ENCODE results near the gene SLA2. TPM values are rescaled to one million over a fixed set of nuclear protein-coding genes. Genes with fewer than 3 reads are reported as not detected.

SLA2 gene
- total and polyA plus RNA-seq, 8 donors = 0.87 to 1.8 (median 1.1) TPM

DNA sequence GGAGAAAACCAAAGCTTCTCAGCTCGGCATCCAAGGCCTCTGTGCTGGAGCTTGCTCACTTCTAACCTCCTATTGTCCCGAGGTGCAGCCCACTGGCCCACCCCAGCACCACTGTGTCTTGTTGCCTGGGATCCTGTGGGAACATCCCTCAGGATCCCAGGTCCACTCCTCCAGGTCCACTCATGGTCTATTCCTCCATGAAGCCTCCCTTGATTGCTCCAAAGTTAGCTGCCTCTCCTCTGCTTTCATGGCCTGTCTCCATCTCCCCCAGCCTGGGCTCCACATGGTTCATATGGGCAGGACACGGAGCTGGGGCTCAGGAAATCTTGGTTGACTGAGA lies 13.9 kb downstream of the SLA2 start:
- Histone ChIP-seq H3K4me1 (peaks cover 0 to 11% of the 10 kb centered on the region in 2 donors), H3K9me3 (no peaks in the 10 kb centered on the region), H3K27me3 (no peaks in the 10 kb centered on the region), H3K27ac (no peak overlapping the region), H3K4me3 (no peak overlapping the region), H3K36me3 (no peaks in the 10 kb centered on the region)
- intact Hi-C loops (cut with DNase I) = no loop called here
- DNase-seq (no peak), ATAC-seq (no peak)
- TF ChIP-seq, protein P1, sequence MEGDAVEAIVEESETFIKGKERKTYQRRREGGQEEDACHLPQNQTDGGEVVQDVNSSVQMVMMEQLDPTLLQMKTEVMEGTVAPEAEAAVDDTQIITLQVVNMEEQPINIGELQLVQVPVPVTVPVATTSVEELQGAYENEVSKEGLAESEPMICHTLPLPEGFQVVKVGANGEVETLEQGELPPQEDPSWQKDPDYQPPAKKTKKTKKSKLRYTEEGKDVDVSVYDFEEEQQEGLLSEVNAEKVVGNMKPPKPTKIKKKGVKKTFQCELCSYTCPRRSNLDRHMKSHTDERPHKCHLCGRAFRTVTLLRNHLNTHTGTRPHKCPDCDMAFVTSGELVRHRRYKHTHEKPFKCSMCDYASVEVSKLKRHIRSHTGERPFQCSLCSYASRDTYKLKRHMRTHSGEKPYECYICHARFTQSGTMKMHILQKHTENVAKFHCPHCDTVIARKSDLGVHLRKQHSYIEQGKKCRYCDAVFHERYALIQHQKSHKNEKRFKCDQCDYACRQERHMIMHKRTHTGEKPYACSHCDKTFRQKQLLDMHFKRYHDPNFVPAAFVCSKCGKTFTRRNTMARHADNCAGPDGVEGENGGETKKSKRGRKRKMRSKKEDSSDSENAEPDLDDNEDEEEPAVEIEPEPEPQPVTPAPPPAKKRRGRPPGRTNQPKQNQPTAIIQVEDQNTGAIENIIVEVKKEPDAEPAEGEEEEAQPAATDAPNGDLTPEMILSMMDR (IDR thresholded peaks at IDR 0.05) = no peak

DNA sequence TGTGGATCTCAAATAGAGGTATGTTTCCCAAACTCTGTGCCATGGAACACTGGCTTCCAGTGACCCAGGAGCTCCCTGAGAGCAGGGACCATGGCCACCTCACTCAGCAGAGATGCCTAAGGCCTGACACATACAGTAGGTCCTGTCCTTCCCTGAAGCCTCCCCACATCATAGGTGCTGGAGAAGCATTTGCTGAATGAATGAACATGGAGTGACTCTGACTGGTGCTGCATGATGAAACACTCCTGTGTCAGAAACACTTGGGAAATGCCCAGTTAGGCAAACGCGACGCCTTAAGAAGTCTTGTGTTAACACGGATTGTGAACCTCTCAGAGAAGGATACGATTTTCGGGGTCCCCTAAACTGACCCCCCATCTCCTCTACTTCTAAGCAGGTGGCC lies 14.3 kb downstream of the SLA2 start:
- intact Hi-C loops (cut with DNase I) = no loop called here
- no peaks in the 10 kb centered on the region for H3K36me3 ChIP-seq
- H3K4me3 ChIP-seq = no peak overlapping the region
- ATAC-seq (no peak), DNase-seq (no peak)
- TF ChIP-seq, protein P1 (IDR thresholded peaks at IDR 0.05) = no peak
- no peaks in the 10 kb centered on the region for H3K27me3 ChIP-seq
- no peaks in the 10 kb centered on the region for H3K9me3 ChIP-seq
- H3K4me1 ChIP-seq = peaks cover 0 to 11% of the 10 kb centered on the region in 2 donors
- H3K27ac ChIP-seq = no peak overlapping the region

- intact Hi-C loops (cut with DNase I) = no loop called here
- TF ChIP-seq, protein P1 (IDR thresholded peaks at IDR 0.05) = no peak
- Histone ChIP-seq H3K27me3 (no peaks in the 10 kb centered on the region), H3K27ac (peak overlapping the region in 1 of 2 donors; percentile 37), H3K9me3 (no peaks in the 10 kb centered on the region), H3K4me3 (no peak overlapping the region), H3K4me1 (peaks cover 0 to 11% of the 10 kb centered on the region in 2 donors), H3K36me3 (no peaks in the 10 kb centered on the region)
- no peak for ATAC-seq
- peak in 1 of 4 donors; percentile 76 for DNase-seq
Observed at GRCh38 chr20:36629719-36630681, 16.0 kb downstream of the SLA2 start.

GRCh38 chr20:36628076-36628475 lies 17.9 kb downstream of the SLA2 start:
- Histone ChIP-seq H3K4me1 (peaks cover 0 to 11% of the 10 kb centered on the region in 2 donors), H3K36me3 (no peaks in the 10 kb centered on the region), H3K4me3 (no peak overlapping the region), H3K27me3 (no peaks in the 10 kb centered on the region), H3K27ac (no peak overlapping the region), H3K9me3 (no peaks in the 10 kb centered on the region)
- TF ChIP-seq, protein P1 (IDR thresholded peaks at IDR 0.05) = no peak
- ATAC-seq = no peak
- DNase-seq = no peak
- intact Hi-C loops (cut with DNase I) = no loop called here

- TF ChIP-seq, protein P1 (IDR thresholded peaks at IDR 0.05) = no peak
- ATAC-seq (no peak), DNase-seq (no peak)
- Histone ChIP-seq H3K4me3 (no peak overlapping the region), H3K36me3 (no peaks in the 10 kb centered on the region), H3K9me3 (no peaks in the 10 kb centered on the region), H3K27ac (no peak overlapping the region), H3K4me1 (peaks cover 0 to 2% of the 10 kb centered on the region in 2 donors), H3K27me3 (no peaks in the 10 kb centered on the region)
- intact Hi-C loops (cut with DNase I) = no loop called here
Observed at GRCh38 chr20:36624944-36625324, 21.1 kb downstream of the SLA2 start.
